ACHN (cell line): Measurements from ENCODE around the gene ZFYVE16.
"Not testable (repeated sequence)": the region's sequence is repeated elsewhere in the genome, so short reads cannot be mapped to it uniquely, and the experiment has no call there.

Source experiments
- DNase-seq: peaks from one replicate; pipeline ENCODE4 v3.0.0-alpha.2; 2015
- in situ Hi-C: cut with HindIII; loops from 2 replicates; pipeline ENCODE4 v1.10.0; 2017; ENCODE audit warnings: low sequenced_read_pairs, low pct_ligation_motif_present, low pct_unique_long_range_greater_than_20kb

The ZFYVE16 gene

GRCh38 chr5:80407735-80408483, at the start of gene ZFYVE16:
Gene ZFYVE16, plus strand, starts transcription at chr5:80408064. Its CDS starts 26,084 bp downstream, at chr5:80434148.
- in situ Hi-C loops, result no loop called here
- peak; percentile 95 for DNase-seq

- DNase-seq, result no peak
- in situ Hi-C loops, result no loop called here
Observed at GRCh38 chr5:80360914-80361444, 46.9 kb upstream of the ZFYVE16 start.

- no peak for DNase-seq
- in situ Hi-C loops, result no loop called here
Observed at GRCh38 chr5:80364892-80365291, 43.0 kb upstream of the ZFYVE16 start.

GRCh38 chr5:80368661-80369480, 39.0 kb upstream of the ZFYVE16 start:
- in situ Hi-C loops, result no loop called here
- DNase-seq, result no peak

GRCh38 chr5:80369521-80369920, 38.3 kb upstream of the ZFYVE16 start:
- no peak for DNase-seq
- in situ Hi-C loops, result no loop called here

- in situ Hi-C loops, result no loop called here
- no peak for DNase-seq
Observed at GRCh38 chr5:80370390-80370789, 37.5 kb upstream of the ZFYVE16 start.

GRCh38 chr5:80372780-80373179, 35.1 kb upstream of the ZFYVE16 start:
- no peak for DNase-seq
- in situ Hi-C loops, result no loop called here

GRCh38 chr5:80374188-80374587, 33.7 kb upstream of the ZFYVE16 start:
- DNase-seq, result no peak
- in situ Hi-C loops, result no loop called here

GRCh38 chr5:80376557-80376956, 31.3 kb upstream of the ZFYVE16 start:
- in situ Hi-C loops, result no loop called here
- no peak for DNase-seq

GRCh38 chr5:80382488-80382887, 25.4 kb upstream of the ZFYVE16 start:
- in situ Hi-C loops, result no loop called here
- DNase-seq, result no peak

GRCh38 chr5:80387063-80387768, 20.6 kb upstream of the ZFYVE16 start:
- in situ Hi-C loops, result no loop called here
- DNase-seq, result no peak

GRCh38 chr5:80389580-80389979, 18.3 kb upstream of the ZFYVE16 start:
- in situ Hi-C loops, result no loop called here
- no peak for DNase-seq

- in situ Hi-C loops, result not testable (repeated sequence)
Observed at GRCh38 chr5:80390413-80390812, 17.5 kb upstream of the ZFYVE16 start.

GRCh38 chr5:80391267-80391666, 16.6 kb upstream of the ZFYVE16 start:
- DNase-seq, in situ Hi-C loops: not testable (repeated sequence)

More at GRCh38 chr5:80390413-80390812, 17.5 kb upstream of the ZFYVE16 start:
- not testable (repeated sequence) for DNase-seq

- in situ Hi-C loops, result no loop called here
- no peak for DNase-seq
Observed at GRCh38 chr5:80399526-80400239, 8.2 kb upstream of the ZFYVE16 start.

- DNase-seq, in situ Hi-C loops: not testable (repeated sequence)
Observed at GRCh38 chr5:80400368-80400767, 7.5 kb upstream of the ZFYVE16 start.

- in situ Hi-C loops, result no loop called here
- DNase-seq, result no peak
Observed at GRCh38 chr5:80403782-80404181, 4.1 kb upstream of the ZFYVE16 start.

GRCh38 chr5:80406980-80407734, 707 bp upstream of the ZFYVE16 start:
- no peak for DNase-seq
- in situ Hi-C loops, result no loop called here
